HG03103 (cell line): Measurements from ENCODE around the gene GPR55.

Source experiments
- ATAC-seq: cut with Tn5 transposase; IDR thresholded peaks from one replicate; pipeline ENCODE4 v1.9.1; 2021; ENCODE audit warnings: low read depth; ENCODE audit not compliant: unreplicated experiment

GPR55 gene

GRCh38 chr2:230904856-230905447, 20.1 kb downstream of the GPR55 start:
- ATAC-seq, result no peak

GRCh38 chr2:230903231-230904150, 21.6 kb downstream of the GPR55 start:
- ATAC-seq, result no peak

- ATAC-seq, result peak; percentile 74
Measured at GRCh38 chr2:230902180-230902899, 22.7 kb downstream of the GPR55 start.

DNA sequence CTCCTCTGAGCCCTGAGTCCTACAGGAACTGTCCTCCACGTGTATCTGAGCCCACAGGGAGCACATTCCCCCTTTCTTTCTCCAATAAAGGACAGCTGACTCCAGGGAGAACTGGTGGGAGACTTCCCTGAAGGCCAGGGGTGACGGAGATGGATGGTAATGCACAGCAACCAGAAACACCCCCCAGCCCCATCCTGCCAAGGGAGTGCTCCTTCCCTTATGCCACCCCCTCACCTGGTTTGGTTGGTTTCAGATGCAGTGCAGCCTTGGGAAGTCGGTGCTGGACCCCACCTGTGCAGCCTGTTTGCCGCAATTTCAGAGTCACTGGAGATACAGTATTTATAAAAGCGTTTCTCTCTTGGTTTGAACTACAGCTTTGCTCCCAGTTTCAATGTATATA, 24.0 kb downstream of the GPR55 start:
- ATAC-seq, result no peak

DNA sequence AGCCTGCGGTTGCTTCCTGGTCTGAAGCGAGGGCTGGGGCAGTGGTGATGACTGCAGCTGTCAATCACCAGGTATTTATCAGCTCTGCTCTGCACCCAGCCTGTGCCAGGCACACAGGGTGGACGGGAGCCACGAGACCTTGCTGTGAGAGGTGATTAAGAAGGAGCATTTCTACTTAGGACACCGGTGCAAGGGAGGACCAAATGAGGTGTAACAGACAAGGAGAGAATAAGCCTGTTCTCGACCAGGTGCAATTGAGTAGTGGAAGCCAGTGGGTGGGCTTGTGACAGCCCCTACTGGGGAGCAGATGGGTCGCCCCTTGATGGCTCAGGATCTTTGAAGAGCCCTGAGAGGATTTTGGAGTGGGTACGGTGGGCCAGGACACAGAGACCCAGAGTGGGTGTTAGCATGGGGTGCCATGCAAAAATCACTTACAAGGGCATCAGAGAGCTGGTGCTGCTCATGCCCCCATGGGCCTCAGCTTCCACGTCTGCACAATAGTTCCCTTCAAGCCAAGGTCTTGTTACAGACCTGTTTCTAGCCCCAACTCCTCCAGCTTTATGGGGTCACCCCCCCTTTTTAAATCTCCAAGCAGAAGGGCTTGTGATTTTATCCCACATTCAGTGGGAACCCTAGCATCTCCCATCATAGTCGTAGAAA, 24.6 kb downstream of the GPR55 start:
- no peak for ATAC-seq

DNA sequence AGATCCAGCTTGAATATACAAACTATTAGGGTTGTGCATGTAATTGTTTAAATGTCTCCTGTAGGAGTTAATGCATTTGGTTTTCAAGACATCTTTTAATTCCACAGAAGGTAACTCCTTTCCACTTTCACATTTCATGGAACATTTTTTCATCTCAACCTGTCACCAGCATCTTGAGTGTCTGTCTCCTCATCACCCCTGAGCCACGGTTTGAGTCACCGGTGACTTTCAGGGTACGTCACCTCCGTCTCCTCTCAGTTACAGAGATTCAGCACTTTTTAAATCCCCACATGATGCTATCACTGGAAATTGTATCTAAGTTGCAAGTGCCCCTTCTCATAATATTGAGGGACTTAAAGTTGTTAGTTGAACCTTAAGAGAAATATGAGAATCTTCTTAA, 25.3 kb downstream of the GPR55 start:
- no peak for ATAC-seq

- ATAC-seq, result no peak
Measured at GRCh38 chr2:230899287-230899686, 25.8 kb downstream of the GPR55 start.

GRCh38 chr2:230898713-230899091, 26.3 kb downstream of the GPR55 start:
- no peak for ATAC-seq

GRCh38 chr2:230898016-230898712, 26.9 kb downstream of the GPR55 start:
- ATAC-seq, result no peak

DNA sequence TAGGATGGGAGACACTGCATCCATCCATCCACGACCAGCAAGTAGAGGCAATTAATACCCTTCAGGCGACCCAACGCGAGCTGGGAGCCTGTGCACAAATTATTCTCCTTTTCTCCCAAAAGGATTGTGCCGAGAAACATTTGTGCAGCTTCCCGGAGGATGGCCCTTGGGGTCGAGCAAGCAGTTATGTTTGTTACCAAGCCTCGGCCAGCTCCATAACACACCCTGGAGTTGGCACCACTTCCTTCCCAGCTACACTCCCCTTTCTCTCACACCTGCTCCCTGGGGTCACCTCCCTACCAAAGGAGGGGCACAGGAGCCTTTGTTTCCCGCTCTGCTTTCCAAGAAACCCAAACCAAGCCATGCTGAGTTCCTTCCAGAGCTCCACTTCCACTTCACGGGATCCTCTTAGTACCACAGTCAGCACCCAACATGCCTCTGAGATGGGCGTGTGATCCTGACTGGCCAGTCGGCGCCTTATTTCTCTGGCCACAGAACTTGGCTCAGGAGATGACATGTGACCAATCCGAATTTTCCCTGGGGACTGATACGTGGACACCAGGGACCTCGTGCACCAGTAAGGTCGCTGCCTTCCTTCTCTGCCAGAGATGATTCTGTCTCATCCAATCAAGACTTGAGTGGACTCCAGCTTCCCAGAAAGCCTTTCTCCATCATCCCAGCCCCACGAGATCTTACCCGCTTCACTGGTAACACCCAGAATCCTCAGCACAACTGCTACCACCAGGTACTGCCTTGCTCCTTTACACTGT, 28.5 kb downstream of the GPR55 start:
- no peak for ATAC-seq

DNA sequence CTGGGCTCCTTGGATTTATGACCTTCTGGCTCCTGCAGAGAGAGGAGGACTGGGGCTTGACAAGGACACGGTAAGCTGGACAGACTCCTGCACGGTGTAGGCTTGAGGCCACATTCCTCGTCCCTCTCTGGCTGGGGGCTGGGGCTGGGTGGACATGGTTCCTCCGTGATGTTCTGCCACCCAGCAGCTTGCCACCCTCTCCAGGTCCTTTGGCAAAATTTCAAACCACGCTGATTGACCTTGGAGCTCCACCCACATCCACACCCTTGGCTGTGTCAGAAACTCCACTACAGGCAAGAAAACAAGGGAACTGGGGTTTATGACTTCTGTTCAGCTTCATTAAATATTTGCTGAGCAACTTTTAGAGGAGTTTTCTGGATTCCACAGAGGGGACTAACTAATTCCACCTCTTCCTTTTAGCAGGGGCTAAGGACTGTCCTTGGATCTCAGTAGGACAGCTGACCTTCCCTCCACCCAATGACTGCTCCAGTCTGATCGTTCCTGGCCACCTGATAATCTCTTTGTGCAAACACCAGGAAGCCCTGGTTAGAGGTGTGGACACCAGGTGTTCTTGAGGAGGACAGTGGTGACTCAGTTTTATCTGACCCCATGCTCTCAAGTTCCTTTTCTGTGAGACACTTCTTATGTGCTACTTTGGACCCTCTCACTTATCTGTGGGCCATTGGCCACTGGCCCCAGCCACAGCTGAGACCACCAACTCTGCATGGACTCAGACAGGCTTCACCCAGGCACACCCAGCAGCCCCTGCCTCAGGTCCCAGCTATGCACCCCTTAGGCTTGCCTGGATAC, 29.3 kb downstream of the GPR55 start:
- ATAC-seq, result no peak

DNA sequence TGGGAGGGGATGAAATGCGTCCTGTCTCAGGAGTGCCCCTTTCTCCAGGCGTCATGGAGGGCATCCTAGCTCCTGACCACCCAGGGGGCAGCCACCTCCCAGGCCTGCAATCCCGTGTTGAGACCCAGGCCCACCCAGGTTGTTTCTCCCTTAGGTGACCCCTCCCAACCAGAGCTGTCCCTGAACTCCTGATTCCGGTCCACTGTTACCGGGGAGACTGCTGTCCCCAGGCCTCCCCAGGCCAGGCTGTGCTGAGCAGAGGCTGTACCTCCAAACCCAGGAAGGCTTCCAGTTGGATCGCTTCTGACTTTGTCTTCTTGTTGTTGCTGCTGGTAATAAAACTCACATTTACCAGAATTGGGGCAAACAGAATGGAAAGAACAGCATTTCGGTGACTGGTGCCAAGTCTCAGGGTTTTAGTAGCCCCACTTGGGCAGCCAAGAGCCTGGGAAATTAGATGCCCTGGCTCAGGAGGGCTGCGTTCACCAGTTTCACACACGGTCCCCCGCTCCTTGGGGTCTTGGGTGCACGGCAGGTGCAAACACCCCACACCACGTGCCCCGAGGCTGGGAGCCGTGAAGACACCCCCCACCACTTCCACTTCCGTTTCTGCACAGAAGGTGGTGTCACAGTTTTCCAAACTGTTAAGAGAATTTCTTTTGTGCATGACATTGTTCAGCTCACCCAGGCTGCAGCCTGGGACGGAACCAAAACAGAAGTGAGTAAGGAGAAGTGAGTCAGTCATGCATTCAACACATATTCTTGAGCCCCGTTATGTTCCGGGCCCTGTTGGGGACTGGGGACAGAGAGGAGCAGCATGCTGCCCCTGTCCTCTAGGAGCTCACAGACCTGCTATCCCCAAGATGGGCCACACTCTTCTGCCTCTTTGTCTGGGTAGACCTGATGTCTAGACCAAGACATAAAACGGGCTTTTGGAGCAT, 30.9 kb downstream of the GPR55 start:
- ATAC-seq, result peak; percentile 44

DNA sequence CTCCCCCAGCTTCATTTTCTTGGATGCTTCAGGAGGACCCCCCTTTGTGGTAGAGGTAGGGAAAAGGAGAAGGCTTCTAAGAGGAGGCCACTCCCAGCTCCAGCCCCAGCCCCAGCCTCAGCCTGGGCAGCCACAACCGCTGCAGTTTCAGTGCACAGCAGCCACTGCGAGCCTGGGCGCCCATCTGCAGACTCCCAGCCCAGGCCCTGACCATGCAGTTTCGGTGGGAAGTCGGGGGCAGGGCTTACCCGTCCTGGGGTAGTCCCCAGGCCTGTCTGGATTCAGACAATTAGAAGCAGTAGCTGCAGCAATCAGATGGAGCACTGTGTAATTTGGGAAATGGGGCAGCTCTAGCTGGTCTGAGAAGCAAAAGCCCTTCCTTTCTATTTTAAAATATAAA, 31.7 kb downstream of the GPR55 start:
- ATAC-seq, result peak; percentile 56

DNA sequence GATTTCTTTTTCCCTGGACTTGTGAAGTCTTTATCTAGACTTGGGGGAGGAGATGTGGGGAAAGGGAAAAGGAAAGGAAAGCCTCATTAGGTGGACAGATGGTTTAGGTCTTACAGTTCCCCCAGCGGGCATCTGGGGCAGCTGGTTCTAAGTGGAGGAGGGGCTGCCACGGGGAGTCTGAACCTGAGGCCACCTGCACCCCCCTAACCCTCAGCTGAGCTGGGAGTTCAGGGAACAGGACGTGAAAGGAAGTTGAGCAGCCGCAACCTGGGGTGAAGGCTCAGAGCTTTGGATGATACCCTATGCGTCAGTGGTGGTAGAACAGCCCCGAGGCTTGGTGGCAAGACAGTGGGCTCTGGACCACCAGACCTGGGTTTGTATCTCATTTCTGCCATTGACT, 33.5 kb downstream of the GPR55 start:
- ATAC-seq, result no peak

- no peak for ATAC-seq
Measured at GRCh38 chr2:230891064-230891463, 34.0 kb downstream of the GPR55 start.

DNA sequence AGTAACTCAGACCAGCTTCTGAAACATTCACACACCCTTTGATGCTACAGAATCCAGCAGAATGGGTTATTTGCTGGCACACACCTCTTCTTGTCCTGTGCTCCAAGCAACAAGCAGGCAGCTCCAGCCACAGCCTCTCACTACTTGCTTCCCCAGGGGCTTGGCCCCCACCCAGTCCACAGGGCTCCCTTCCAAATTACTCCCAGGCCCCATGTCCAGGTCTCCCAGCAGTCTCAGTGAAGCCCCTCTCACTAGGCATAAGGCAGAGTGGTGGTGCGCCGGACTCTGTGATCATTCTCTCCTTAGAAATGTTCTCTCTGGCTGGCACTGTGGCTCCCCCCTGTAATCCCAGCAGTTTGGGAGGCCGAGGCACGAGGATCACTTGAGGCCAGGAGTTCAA, 34.4 kb downstream of the GPR55 start:
- no peak for ATAC-seq

- ATAC-seq, result no peak
Measured at GRCh38 chr2:230889911-230890601, 35.0 kb downstream of the GPR55 start.
